GM21528 (cell line): ENCODE data around the gene METRNL.

ENCODE experiments used
- ATAC-seq: cut with Tn5 transposase; IDR thresholded peaks from one replicate; pipeline ENCODE4 v1.9.1; 2021; ENCODE audit warnings: mild to moderate bottlenecking, moderate library complexity; ENCODE audit not compliant: unreplicated experiment, low FRiP score

Gene METRNL

GRCh38 chr17:83089328-83090132 is 10.1 kb downstream of the METRNL start:
- no peak for ATAC-seq

- ATAC-seq: no peak
Observed at GRCh38 chr17:83090444-83091256, 11.2 kb downstream of the METRNL start.

GRCh38 chr17:83091257-83092141 is 12.1 kb downstream of the METRNL start:
- no peak for ATAC-seq

- no peak for ATAC-seq
Observed at GRCh38 chr17:83092186-83092585, 12.8 kb downstream of the METRNL start.

- ATAC-seq: no peak
Observed at GRCh38 chr17:83092931-83093330, 13.5 kb downstream of the METRNL start.

- no peak for ATAC-seq
Observed at GRCh38 chr17:83093506-83093905, 14.1 kb downstream of the METRNL start.

GRCh38 chr17:83094291-83094690 is 14.9 kb downstream of the METRNL start:
- no peak for ATAC-seq

- ATAC-seq: no peak
Observed at GRCh38 chr17:83095016-83095415, 15.6 kb downstream of the METRNL start.

- ATAC-seq: no peak
Observed at GRCh38 chr17:83096401-83097224, 17.2 kb downstream of the METRNL start.

- no peak for ATAC-seq
Observed at GRCh38 chr17:83097831-83098230, 18.4 kb downstream of the METRNL start.

- no peak for ATAC-seq
Observed at GRCh38 chr17:83098241-83099085, 19.1 kb downstream of the METRNL start.

GRCh38 chr17:83099086-83099555 is 19.7 kb downstream of the METRNL start:
- ATAC-seq: no peak

GRCh38 chr17:83099570-83100181 is 20.3 kb downstream of the METRNL start:
- ATAC-seq: no peak

GRCh38 chr17:83100220-83100852 is 20.9 kb downstream of the METRNL start:
- ATAC-seq: no peak

GRCh38 chr17:83100853-83101391 is 21.5 kb downstream of the METRNL start:
- no peak for ATAC-seq

- no peak for ATAC-seq
Observed at GRCh38 chr17:83101805-83102480, 22.5 kb downstream of the METRNL start.
